ENCODE results near the gene FGF7.

DNA sequence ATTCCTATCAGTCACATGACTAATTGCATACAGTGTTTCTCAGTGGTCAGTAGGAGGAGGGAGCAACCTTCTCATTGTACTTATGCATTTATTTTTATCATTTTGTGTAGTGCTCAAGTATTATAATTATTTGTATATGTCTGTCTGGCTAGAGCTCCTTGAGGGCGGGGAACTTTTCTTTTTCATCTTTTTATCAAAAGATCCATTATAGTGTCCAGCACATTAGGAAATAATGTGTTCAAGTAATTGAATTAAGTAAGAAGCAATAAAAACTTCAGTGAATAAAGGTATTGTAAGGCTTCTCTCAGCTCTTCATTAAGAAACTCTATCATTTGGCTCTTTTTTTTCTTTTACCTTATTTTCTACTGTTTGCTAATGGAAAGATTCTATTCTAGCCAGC lies 18.8 kb downstream of the FGF7 start:
- TF ChIP-seq POLR2A (conservative IDR thresholded peaks at IDR 0.05) (no peak), JUND (IDR thresholded peaks at IDR 0.05; ENCODE audit: borderline replicate concordance, low read depth, low read length) (no peak), JUND (tag; IDR thresholded peaks at IDR 0.05; ENCODE audit: borderline replicate concordance, low read depth, low read length) (no peak), POLR2AphosphoS5 (IDR thresholded peaks at IDR 0.05; ENCODE audit: control insufficient read depth, insufficient read depth, low read depth, low read length) (no peak), SRF (CRISPR knock-in tag; IDR thresholded peaks at IDR 0.05) (no peak), ZNF23 (CRISPR knock-in tag; IDR thresholded peaks at IDR 0.05) (no peak), ZFP36 (IDR thresholded peaks at IDR 0.05; ENCODE audit: low read depth, low read length, partially characterized antibody) (no peak), PHF8 (IDR thresholded peaks at IDR 0.05; ENCODE audit: borderline replicate concordance, low read length) (no peak), SMARCE1 (IDR thresholded peaks at IDR 0.05) (no peak), ARNT (IDR thresholded peaks at IDR 0.05) (no peak), CHD4 (IDR thresholded peaks at IDR 0.05; ENCODE audit: insufficient read depth, insufficient replicate concordance, low read depth, low read length, poor library complexity, severe bottlenecking) (no peak)
- TF ChIP-seq, protein P1, sequence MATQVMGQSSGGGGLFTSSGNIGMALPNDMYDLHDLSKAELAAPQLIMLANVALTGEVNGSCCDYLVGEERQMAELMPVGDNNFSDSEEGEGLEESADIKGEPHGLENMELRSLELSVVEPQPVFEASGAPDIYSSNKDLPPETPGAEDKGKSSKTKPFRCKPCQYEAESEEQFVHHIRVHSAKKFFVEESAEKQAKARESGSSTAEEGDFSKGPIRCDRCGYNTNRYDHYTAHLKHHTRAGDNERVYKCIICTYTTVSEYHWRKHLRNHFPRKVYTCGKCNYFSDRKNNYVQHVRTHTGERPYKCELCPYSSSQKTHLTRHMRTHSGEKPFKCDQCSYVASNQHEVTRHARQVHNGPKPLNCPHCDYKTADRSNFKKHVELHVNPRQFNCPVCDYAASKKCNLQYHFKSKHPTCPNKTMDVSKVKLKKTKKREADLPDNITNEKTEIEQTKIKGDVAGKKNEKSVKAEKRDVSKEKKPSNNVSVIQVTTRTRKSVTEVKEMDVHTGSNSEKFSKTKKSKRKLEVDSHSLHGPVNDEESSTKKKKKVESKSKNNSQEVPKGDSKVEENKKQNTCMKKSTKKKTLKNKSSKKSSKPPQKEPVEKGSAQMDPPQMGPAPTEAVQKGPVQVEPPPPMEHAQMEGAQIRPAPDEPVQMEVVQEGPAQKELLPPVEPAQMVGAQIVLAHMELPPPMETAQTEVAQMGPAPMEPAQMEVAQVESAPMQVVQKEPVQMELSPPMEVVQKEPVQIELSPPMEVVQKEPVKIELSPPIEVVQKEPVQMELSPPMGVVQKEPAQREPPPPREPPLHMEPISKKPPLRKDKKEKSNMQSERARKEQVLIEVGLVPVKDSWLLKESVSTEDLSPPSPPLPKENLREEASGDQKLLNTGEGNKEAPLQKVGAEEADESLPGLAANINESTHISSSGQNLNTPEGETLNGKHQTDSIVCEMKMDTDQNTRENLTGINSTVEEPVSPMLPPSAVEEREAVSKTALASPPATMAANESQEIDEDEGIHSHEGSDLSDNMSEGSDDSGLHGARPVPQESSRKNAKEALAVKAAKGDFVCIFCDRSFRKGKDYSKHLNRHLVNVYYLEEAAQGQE (IDR thresholded peaks at IDR 0.05; ENCODE audit: borderline replicate concordance), result no peak
- TF ChIP-seq, protein P1 (CRISPR knock-in tag; IDR thresholded peaks at IDR 0.05; ENCODE audit: low read depth), result no peak
- TF ChIP-seq, protein P2, sequence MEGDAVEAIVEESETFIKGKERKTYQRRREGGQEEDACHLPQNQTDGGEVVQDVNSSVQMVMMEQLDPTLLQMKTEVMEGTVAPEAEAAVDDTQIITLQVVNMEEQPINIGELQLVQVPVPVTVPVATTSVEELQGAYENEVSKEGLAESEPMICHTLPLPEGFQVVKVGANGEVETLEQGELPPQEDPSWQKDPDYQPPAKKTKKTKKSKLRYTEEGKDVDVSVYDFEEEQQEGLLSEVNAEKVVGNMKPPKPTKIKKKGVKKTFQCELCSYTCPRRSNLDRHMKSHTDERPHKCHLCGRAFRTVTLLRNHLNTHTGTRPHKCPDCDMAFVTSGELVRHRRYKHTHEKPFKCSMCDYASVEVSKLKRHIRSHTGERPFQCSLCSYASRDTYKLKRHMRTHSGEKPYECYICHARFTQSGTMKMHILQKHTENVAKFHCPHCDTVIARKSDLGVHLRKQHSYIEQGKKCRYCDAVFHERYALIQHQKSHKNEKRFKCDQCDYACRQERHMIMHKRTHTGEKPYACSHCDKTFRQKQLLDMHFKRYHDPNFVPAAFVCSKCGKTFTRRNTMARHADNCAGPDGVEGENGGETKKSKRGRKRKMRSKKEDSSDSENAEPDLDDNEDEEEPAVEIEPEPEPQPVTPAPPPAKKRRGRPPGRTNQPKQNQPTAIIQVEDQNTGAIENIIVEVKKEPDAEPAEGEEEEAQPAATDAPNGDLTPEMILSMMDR (IDR thresholded peaks at IDR 0.05 in 2 of 3, conservative IDR thresholded peaks at IDR 0.05 in 1 of 3; ENCODE audit: insufficient read depth in 2 of 3, low read depth in 1 of 3, low read length in 3 of 3), result no peak
- TF ChIP-seq, protein P3, sequence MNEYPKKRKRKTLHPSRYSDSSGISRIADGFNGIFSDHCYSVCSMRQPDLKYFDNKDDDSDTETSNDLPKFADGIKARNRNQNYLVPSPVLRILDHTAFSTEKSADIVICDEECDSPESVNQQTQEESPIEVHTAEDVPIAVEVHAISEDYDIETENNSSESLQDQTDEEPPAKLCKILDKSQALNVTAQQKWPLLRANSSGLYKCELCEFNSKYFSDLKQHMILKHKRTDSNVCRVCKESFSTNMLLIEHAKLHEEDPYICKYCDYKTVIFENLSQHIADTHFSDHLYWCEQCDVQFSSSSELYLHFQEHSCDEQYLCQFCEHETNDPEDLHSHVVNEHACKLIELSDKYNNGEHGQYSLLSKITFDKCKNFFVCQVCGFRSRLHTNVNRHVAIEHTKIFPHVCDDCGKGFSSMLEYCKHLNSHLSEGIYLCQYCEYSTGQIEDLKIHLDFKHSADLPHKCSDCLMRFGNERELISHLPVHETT (CRISPR knock-in tag; conservative IDR thresholded peaks at IDR 0.05 in 1 of 2, IDR thresholded peaks at IDR 0.05 in 1 of 2), result no peak
